ENCODE measurements around the gene SPPL3. TPM values are rescaled to one million over a fixed set of nuclear protein-coding genes. Genes with fewer than 3 reads are reported as not detected.

SPPL3 gene
- total RNA-seq, 1 experiment from 2014 or later, result 39.7 TPM

DNA sequence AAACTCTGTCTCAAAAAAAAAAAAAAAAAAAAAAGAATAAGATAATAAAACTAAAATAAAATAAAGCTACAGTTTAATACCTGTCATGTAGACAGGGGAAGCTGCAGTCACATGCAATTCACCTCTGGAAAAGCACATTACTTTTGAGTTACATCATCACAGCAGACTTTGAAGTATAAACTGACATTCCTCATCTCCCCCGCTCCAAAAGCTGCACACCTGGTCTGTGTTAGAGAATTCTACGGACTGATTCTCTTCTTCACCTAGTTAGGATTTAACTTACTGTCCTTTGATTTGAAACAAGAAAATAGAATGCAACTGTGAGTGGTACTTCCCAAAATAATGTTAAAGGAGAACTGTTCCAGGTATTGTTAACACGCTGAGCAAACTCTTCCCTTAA, 25.1 kb downstream of the SPPL3 start:
- ChIA-PET POLR2A (no interaction called here), RAD21 (ENCODE audit: low non-redundant PET in 1 of 2, low total read pairs in 2 of 2, uncharacterized antibody in 2 of 2, unreplicated experiment in 2 of 2) (interaction anchor here in 1 of 2 experiments (0.7 kb wide), 1 partner anchor 23 kb away, joined by 3 read pairs; no protein-coding TSS in a partner anchor), CTCF (no interaction called here)
- no peak overlapping the region for H3K4me2 ChIP-seq (ENCODE audit: low read length)
- intact Hi-C loops (cut with micrococcal nuclease), result no loop called here
- H4K20me1 ChIP-seq (ENCODE audit: insufficient read depth), result peaks cover 5% of the 10 kb centered on the region; the same call in 1 of the 2 replicates
- no peak overlapping the region for H2AFZ ChIP-seq (ENCODE audit: low read depth, low read length, poor library complexity, severe bottlenecking)
- H3K4me1 ChIP-seq (ENCODE audit: control insufficient read depth in 1 of 2, insufficient read depth in 2 of 2, low read length in 2 of 2), result peaks cover 0 to 7% of the 10 kb centered on the region in 2 experiments; a peak in 3 of 4 replicates
- no peak overlapping the region for H3K9ac ChIP-seq (ENCODE audit: low read length)
- H3K9me2 ChIP-seq (ENCODE audit: insufficient read depth), result no peaks in the 10 kb centered on the region
- no peaks in the 10 kb centered on the region for H3K9me3 ChIP-seq (ENCODE audit: control insufficient read depth in 1 of 2, insufficient read depth in 1 of 2, low read depth in 1 of 2, low read length in 2 of 2)
- BruUV-seq (replicated peaks), result no TSS peak
- H3K27me3 ChIP-seq (ENCODE audit: insufficient read depth, low read length), result no peaks in the 10 kb centered on the region
- no peak overlapping the region for H3K27ac ChIP-seq (ENCODE audit: low read depth, low read length)
- no peak overlapping the region for H3K4me3 ChIP-seq (replicated peaks in 1 of 2; ENCODE audit: low read depth in 1 of 2, low read length in 2 of 2)
- H3K36me3 ChIP-seq (ENCODE audit: control insufficient read depth in 1 of 2, insufficient read depth in 2 of 2, low read length in 2 of 2), result no peaks in the 10 kb centered on the region
- no peak for DNase-seq (ENCODE audit: low read depth, low spot score)
- ATAC-seq, result no peak
- peaks cover 73% of the 10 kb centered on the region for H3K79me2 ChIP-seq (ENCODE audit: insufficient read depth, low read length)
- TF ChIP-seq FOSL1 (IDR thresholded peaks at IDR 0.05; ENCODE audit: low read depth) (no peak), TCF7L2 (IDR thresholded peaks at IDR 0.05; ENCODE audit: borderline replicate concordance, extremely low read depth, insufficient read depth, insufficient read length) (peak; percentile 52)
- TF ChIP-seq, protein P1, sequence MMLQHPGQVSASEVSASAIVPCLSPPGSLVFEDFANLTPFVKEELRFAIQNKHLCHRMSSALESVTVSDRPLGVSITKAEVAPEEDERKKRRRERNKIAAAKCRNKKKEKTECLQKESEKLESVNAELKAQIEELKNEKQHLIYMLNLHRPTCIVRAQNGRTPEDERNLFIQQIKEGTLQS (IDR thresholded peaks at IDR 0.05), result peak; percentile 43; the same call in 1 of the 2 replicates

DNA sequence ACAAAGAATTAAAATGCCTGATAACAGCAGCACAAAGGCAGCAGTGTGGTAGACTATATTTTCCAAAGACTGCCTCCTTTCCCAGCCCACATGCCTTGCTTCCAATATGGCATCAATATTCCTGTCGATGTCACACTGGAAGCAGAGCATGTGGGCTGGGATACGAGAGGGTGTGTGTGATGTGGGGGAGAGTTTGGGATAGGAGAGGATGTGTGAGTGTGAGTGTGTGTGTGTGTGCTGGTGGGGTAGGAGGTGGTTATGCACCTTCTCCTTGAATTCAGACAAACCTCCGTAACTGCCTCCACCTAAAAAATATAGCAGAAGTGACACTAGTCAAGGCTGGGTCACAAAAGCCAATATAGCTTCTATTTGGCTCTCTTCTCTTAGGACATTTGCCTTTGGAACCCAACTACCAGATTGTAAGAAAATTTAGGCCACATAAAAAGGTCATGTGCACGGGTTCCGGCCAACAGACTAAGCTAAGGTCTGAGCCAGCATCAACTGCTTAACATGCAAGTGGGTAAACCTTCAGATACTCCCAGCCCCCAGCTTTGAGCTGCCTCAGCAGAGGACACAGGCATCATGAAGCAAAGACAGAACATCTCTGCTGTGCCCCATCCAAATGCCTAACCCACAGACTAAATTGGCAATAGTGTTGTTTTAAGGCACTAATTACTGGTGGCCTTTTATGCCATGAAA, 29.5 kb downstream of the SPPL3 start:
- Histone ChIP-seq H2AFZ (ENCODE audit: low read depth, low read length, poor library complexity, severe bottlenecking) (no peak overlapping the region), H3K4me1 (ENCODE audit: control insufficient read depth in 1 of 2, insufficient read depth in 2 of 2, low read length in 2 of 2) (peaks cover 0 to 7% of the 10 kb centered on the region in 2 experiments; a peak in 3 of 4 replicates), H3K9ac (ENCODE audit: low read length) (no peak overlapping the region), H3K4me2 (ENCODE audit: low read length) (no peak overlapping the region), H3K27ac (ENCODE audit: low read depth, low read length) (no peak overlapping the region), H3K4me3 (replicated peaks in 1 of 2; ENCODE audit: low read depth in 1 of 2, low read length in 2 of 2) (no peak overlapping the region), H3K9me2 (ENCODE audit: insufficient read depth) (no peaks in the 10 kb centered on the region), H3K9me3 (ENCODE audit: control insufficient read depth in 1 of 2, insufficient read depth in 1 of 2, low read depth in 1 of 2, low read length in 2 of 2) (no peaks in the 10 kb centered on the region), H3K27me3 (ENCODE audit: insufficient read depth, low read length) (no peaks in the 10 kb centered on the region), H3K79me2 (ENCODE audit: insufficient read depth, low read length) (peaks cover 65% of the 10 kb centered on the region), H3K36me3 (ENCODE audit: control insufficient read depth in 1 of 2, insufficient read depth in 2 of 2, low read length in 2 of 2) (no peaks in the 10 kb centered on the region), H4K20me1 (ENCODE audit: insufficient read depth) (peaks cover 5% of the 10 kb centered on the region; the same call in 1 of the 2 replicates)
- RAD21 ChIA-PET (ENCODE audit: low non-redundant PET in 1 of 2, low total read pairs in 2 of 2, uncharacterized antibody in 2 of 2, unreplicated experiment in 2 of 2), result interaction anchor here in 1 of 2 experiments (0.7 kb wide), 1 partner anchor 21 kb away, joined by 4 read pairs; no protein-coding TSS in a partner anchor
- POLR2A ChIA-PET, result no interaction called here
- CTCF ChIA-PET, result no interaction called here
- intact Hi-C loops (cut with micrococcal nuclease), result no loop called here
- DNase-seq (ENCODE audit: low read depth, low spot score), result no peak
- ATAC-seq, result no peak
- BruUV-seq (replicated peaks), result no TSS peak
- TF ChIP-seq CEBPB (IDR thresholded peaks at IDR 0.05; ENCODE audit: low read depth) (no peak), ELF1 (IDR thresholded peaks at IDR 0.05; ENCODE audit: borderline replicate concordance, low read depth) (no peak), EZH2phosphoT487 (IDR thresholded peaks at IDR 0.05; ENCODE audit: borderline replicate concordance) (no peak), SP1 (IDR thresholded peaks at IDR 0.05; ENCODE audit: low read depth) (no peak), YY1 (IDR thresholded peaks at IDR 0.05; ENCODE audit: extremely low read depth, insufficient replicate concordance, low read depth, low read length) (no peak), ZNF274 (IDR thresholded peaks at IDR 0.05; ENCODE audit: low read depth, low read length) (no peak), JUND (IDR thresholded peaks at IDR 0.05) (no peak), SIN3A (IDR thresholded peaks at IDR 0.05; ENCODE audit: low read depth) (no peak), SRF (IDR thresholded peaks at IDR 0.05; ENCODE audit: low read depth) (no peak), POLR2AphosphoS5 (IDR thresholded peaks at IDR 0.05; ENCODE audit: low read depth, low read length) (no peak)
- TF ChIP-seq, protein P2, sequence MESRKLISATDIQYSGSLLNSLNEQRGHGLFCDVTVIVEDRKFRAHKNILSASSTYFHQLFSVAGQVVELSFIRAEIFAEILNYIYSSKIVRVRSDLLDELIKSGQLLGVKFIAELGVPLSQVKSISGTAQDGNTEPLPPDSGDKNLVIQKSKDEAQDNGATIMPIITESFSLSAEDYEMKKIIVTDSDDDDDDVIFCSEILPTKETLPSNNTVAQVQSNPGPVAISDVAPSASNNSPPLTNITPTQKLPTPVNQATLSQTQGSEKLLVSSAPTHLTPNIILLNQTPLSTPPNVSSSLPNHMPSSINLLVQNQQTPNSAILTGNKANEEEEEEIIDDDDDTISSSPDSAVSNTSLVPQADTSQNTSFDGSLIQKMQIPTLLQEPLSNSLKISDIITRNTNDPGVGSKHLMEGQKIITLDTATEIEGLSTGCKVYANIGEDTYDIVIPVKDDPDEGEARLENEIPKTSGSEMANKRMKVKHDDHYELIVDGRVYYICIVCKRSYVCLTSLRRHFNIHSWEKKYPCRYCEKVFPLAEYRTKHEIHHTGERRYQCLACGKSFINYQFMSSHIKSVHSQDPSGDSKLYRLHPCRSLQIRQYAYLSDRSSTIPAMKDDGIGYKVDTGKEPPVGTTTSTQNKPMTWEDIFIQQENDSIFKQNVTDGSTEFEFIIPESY (IDR thresholded peaks at IDR 0.05; ENCODE audit: extremely low read depth, insufficient replicate concordance, low read length), result no peak
- TF ChIP-seq, protein P3, sequence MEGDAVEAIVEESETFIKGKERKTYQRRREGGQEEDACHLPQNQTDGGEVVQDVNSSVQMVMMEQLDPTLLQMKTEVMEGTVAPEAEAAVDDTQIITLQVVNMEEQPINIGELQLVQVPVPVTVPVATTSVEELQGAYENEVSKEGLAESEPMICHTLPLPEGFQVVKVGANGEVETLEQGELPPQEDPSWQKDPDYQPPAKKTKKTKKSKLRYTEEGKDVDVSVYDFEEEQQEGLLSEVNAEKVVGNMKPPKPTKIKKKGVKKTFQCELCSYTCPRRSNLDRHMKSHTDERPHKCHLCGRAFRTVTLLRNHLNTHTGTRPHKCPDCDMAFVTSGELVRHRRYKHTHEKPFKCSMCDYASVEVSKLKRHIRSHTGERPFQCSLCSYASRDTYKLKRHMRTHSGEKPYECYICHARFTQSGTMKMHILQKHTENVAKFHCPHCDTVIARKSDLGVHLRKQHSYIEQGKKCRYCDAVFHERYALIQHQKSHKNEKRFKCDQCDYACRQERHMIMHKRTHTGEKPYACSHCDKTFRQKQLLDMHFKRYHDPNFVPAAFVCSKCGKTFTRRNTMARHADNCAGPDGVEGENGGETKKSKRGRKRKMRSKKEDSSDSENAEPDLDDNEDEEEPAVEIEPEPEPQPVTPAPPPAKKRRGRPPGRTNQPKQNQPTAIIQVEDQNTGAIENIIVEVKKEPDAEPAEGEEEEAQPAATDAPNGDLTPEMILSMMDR (IDR thresholded peaks at IDR 0.05 in 2 of 3, conservative IDR thresholded peaks at IDR 0.05 in 1 of 3; ENCODE audit: borderline replicate concordance in 1 of 3, insufficient read depth in 1 of 3, low read depth in 2 of 3, low read length in 2 of 3), result no peak

Measured in HCT116 (cell line).